GM18511 (cell line): ENCODE results near the gene TNFRSF21.

ENCODE experiments used
- ATAC-seq: cut with Tn5 transposase; IDR thresholded peaks from one replicate; pipeline ENCODE4 v1.9.1; 2021; ENCODE audit warnings: mild to moderate bottlenecking, moderate library complexity; ENCODE audit not compliant: unreplicated experiment

TNFRSF21 gene

DNA sequence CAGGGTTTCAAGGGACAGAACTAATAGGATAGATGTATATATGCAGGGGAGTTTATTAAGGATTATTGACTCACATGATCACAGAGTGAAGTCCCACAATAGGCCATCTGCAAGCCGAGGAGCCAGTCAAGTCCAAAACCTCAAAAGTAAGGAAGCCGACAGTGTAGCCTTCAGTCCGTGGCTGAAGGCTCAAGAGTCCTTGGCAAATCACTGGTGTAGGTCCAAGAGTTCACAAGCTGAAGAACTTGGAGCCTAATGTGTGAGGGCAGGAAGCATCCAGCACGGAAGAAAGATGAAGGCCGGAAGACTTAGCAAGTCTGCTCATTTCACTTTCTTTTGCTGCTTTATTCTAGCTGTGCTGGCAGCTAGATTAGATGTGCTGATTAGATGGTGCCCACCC lies 128.0 kb downstream of the TNFRSF21 start:
- ATAC-seq, result no peak
